Nephron (organoid): ENCODE data around the gene ZNF860.

Experiments
- H3K27ac Mint-ChIP-seq, 3 experiments: 2 replicates each; pipeline ENCODE4 v1.8.0; 2020; ENCODE audit warnings: mixed read lengths in 3 of 3, mild to moderate bottlenecking in 2 of 3, moderate library complexity in 1 of 3
- H3K27me3 Mint-ChIP-seq: 2 replicates; pipeline ENCODE4 v1.8.0; 2021; ENCODE audit warnings: low read depth, mild to moderate bottlenecking, moderate library complexity, mixed read lengths
- H3K36me3 Mint-ChIP-seq: 2 replicates; pipeline ENCODE4 v1.8.0; 2020; ENCODE audit warnings: low read depth, mixed read lengths
- H3K4me1 Mint-ChIP-seq: 2 replicates; pipeline ENCODE4 v1.8.0; 2020; ENCODE audit warnings: mixed read lengths
- H3K4me3 Mint-ChIP-seq, 3 experiments: 2 replicates each; pipeline ENCODE4 v1.8.0; 2020; ENCODE audit warnings: mild to moderate bottlenecking in 3 of 3, mixed read lengths in 3 of 3, moderate library complexity in 2 of 3
- H3K9me3 Mint-ChIP-seq: 2 replicates; pipeline ENCODE4 v1.8.0; 2020; ENCODE audit warnings: mixed read lengths
- TF ChIP-seq, protein P1 (sequence below), 3 experiments: fragments of 200-600 bp; sonication (generic); IDR thresholded peaks; one replicate each; pipeline ENCODE4 v1.5.0; 2021; ENCODE audit warnings: antibody characterized with exemption in 3 of 3; ENCODE audit not compliant: unreplicated experiment in 3 of 3

Gene ZNF860

DNA sequence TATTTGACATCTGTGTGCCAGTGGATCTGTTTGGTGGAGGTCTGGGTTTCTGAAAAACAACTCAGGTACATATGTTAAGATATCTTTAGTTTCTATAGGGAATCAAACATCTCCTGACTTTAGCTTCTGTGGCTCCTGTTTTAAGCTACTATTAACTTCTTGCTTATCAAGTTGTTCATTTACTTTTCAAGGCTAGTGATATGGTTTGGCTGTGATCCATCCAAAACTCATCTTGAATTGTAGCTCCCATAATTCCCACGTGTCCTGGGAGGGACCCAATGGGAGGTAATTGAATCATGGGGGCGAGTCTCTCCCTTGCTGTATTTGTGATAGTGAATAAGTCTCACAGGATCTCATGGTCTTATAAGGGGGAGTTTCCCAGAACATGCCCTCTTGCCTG lies 41.4 kb downstream of the ZNF860 start:
- TF ChIP-seq, protein P1, sequence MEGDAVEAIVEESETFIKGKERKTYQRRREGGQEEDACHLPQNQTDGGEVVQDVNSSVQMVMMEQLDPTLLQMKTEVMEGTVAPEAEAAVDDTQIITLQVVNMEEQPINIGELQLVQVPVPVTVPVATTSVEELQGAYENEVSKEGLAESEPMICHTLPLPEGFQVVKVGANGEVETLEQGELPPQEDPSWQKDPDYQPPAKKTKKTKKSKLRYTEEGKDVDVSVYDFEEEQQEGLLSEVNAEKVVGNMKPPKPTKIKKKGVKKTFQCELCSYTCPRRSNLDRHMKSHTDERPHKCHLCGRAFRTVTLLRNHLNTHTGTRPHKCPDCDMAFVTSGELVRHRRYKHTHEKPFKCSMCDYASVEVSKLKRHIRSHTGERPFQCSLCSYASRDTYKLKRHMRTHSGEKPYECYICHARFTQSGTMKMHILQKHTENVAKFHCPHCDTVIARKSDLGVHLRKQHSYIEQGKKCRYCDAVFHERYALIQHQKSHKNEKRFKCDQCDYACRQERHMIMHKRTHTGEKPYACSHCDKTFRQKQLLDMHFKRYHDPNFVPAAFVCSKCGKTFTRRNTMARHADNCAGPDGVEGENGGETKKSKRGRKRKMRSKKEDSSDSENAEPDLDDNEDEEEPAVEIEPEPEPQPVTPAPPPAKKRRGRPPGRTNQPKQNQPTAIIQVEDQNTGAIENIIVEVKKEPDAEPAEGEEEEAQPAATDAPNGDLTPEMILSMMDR (IDR thresholded peaks at IDR 0.05; ENCODE audit: unreplicated experiment in 3 of 3) = no peak

DNA sequence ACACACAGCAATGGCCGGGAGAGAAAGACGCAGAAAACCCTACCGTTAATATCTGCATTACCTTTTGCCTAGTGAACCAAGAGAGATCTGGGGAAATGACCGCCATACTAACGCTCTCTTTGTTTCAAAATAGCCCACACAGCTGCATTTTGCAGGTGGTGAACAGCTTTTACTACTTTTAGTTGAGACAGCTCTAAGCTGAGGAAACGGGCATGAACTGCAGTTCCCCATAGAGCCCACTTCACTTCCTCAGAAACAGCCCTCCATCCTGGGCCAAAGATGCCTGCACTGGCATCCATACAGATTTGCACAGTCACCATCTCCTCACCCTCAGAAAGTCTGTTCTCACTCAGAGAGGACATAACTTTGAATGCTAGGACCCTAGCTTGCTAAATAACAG lies 45.0 kb downstream of the ZNF860 start:
- Mint-ChIP-seq H3K4me3 (no peak overlapping the region), H3K9me3 (no peaks in the 10 kb centered on the region), H3K27ac (no peak overlapping the region), H3K4me1 (peaks cover 5% of the 10 kb centered on the region), H3K36me3 (no peaks in the 10 kb centered on the region), H3K27me3 (no peaks in the 10 kb centered on the region)
- TF ChIP-seq, protein P1 (IDR thresholded peaks at IDR 0.05; ENCODE audit: unreplicated experiment in 3 of 3) = no peak

More for the DNA sequence above, 41.4 kb downstream of the ZNF860 start:
- Mint-ChIP-seq H3K36me3 (no peaks in the 10 kb centered on the region), H3K4me3 (no peak overlapping the region), H3K9me3 (no peaks in the 10 kb centered on the region), H3K27ac (no peak overlapping the region), H3K4me1 (peaks cover 7% of the 10 kb centered on the region), H3K27me3 (no peaks in the 10 kb centered on the region)

- TF ChIP-seq, protein P1 (IDR thresholded peaks at IDR 0.05; ENCODE audit: unreplicated experiment in 3 of 3) = no peak
- peaks cover 14% of the 10 kb centered on the region for H3K9me3 Mint-ChIP-seq
- H3K27ac Mint-ChIP-seq = peak overlapping the region; percentile 48 to 74 (median 51)
- peaks cover 5% of the 10 kb centered on the region for H3K27me3 Mint-ChIP-seq
- no peak overlapping the region for H3K4me3 Mint-ChIP-seq
- H3K4me1 Mint-ChIP-seq = peaks cover 7% of the 10 kb centered on the region
- peaks cover 7% of the 10 kb centered on the region for H3K36me3 Mint-ChIP-seq
Observed at GRCh38 chr3:32037932-32038267, 56.4 kb downstream of the ZNF860 start.

GRCh38 chr3:32041316-32041715 lies 59.8 kb downstream of the ZNF860 start:
- Mint-ChIP-seq H3K4me3 (no peak overlapping the region), H3K4me1 (peaks cover 23% of the 10 kb centered on the region), H3K9me3 (peaks cover 20% of the 10 kb centered on the region), H3K27ac (no peak overlapping the region), H3K36me3 (peaks cover 7% of the 10 kb centered on the region), H3K27me3 (peaks cover 3% of the 10 kb centered on the region)
- TF ChIP-seq, protein P1 (IDR thresholded peaks at IDR 0.05; ENCODE audit: unreplicated experiment in 3 of 3) = no peak
